ENCODE measurements around the gene COQ2. TPM values are rescaled to one million over a fixed set of nuclear protein-coding genes. Genes with fewer than 3 reads are reported as not detected.
A peak's percentile ranks its signal among the peaks of the same experiment; 100 is the strongest.

COQ2 gene
- total RNA-seq, 1 donor from 2014 or later: 14.6 TPM

- no peaks in the 10 kb centered on the region for H3K9me3 ChIP-seq
- no peaks in the 10 kb centered on the region for H3K27me3 ChIP-seq (ENCODE audit: low read depth)
- H3K4me3 ChIP-seq: no peak overlapping the region
- ATAC-seq (peak; percentile 53 to 78), DNase-seq (peak; percentile 47)
- no peak for TF ChIP-seq CTCF (IDR thresholded peaks at IDR 0.05)
- no peaks in the 10 kb centered on the region for H3K4me1 ChIP-seq
- H3K36me3 ChIP-seq: no peaks in the 10 kb centered on the region
- peak overlapping the region; percentile 6 for H3K27ac ChIP-seq
- intact Hi-C loops (cut with DNase I): no loop called here
Observed at GRCh38 chr4:83316459-83317165, 32.0 kb upstream of the COQ2 start.

- Histone ChIP-seq H3K27ac (no peak overlapping the region), H3K36me3 (no peaks in the 10 kb centered on the region), H3K9me3 (no peaks in the 10 kb centered on the region), H3K4me3 (no peak overlapping the region), H3K27me3 (ENCODE audit: low read depth) (no peaks in the 10 kb centered on the region), H3K4me1 (no peaks in the 10 kb centered on the region)
- TF ChIP-seq CTCF (IDR thresholded peaks at IDR 0.05): no peak
- ATAC-seq (no peak), DNase-seq (no peak)
- intact Hi-C loops (cut with DNase I): no loop called here
Observed at GRCh38 chr4:83315341-83315870, 30.8 kb upstream of the COQ2 start.

GRCh38 chr4:83308672-83309071, 24.1 kb upstream of the COQ2 start:
- no peaks in the 10 kb centered on the region for H3K36me3 ChIP-seq
- no peak for ATAC-seq
- H3K27ac ChIP-seq: no peak overlapping the region
- intact Hi-C loops (cut with DNase I): no loop called here
- H3K27me3 ChIP-seq (ENCODE audit: low read depth): no peaks in the 10 kb centered on the region
- DNase-seq: no peak
- no peak for TF ChIP-seq CTCF (IDR thresholded peaks at IDR 0.05)
- no peaks in the 10 kb centered on the region for H3K9me3 ChIP-seq
- H3K4me1 ChIP-seq: no peaks in the 10 kb centered on the region
- H3K4me3 ChIP-seq: no peak overlapping the region

- DNase-seq: no peak
- Histone ChIP-seq H3K36me3 (no peaks in the 10 kb centered on the region), H3K27ac (no peak overlapping the region), H3K9me3 (no peaks in the 10 kb centered on the region), H3K27me3 (ENCODE audit: low read depth) (no peaks in the 10 kb centered on the region), H3K4me1 (no peaks in the 10 kb centered on the region), H3K4me3 (no peak overlapping the region)
- intact Hi-C loops (cut with DNase I): no loop called here
- TF ChIP-seq CTCF (IDR thresholded peaks at IDR 0.05): no peak
- ATAC-seq: no peak
Observed at GRCh38 chr4:83307920-83308319, 23.3 kb upstream of the COQ2 start.

- no peak overlapping the region for H3K27ac ChIP-seq
- TF ChIP-seq CTCF (IDR thresholded peaks at IDR 0.05): no peak
- H3K36me3 ChIP-seq: no peaks in the 10 kb centered on the region
- ATAC-seq: no peak
- no peaks in the 10 kb centered on the region for H3K9me3 ChIP-seq
- H3K4me3 ChIP-seq: no peak overlapping the region
- intact Hi-C loops (cut with DNase I): no loop called here
- no peaks in the 10 kb centered on the region for H3K4me1 ChIP-seq
- DNase-seq: no peak
- no peaks in the 10 kb centered on the region for H3K27me3 ChIP-seq (ENCODE audit: low read depth)
Observed at GRCh38 chr4:83305187-83305586, 20.6 kb upstream of the COQ2 start.
